ENCODE measurements around the gene HAUS3.

GRCh38 chr4:2182994-2183393 lies 58.9 kb downstream of the HAUS3 start:
- TF ChIP-seq CTCF (IDR thresholded peaks at IDR 0.05) (no peak), POLR2A (IDR thresholded peaks at IDR 0.05) (no peak)

Measured in testis (tissue), 2 donors.